ENCODE data around the gene VPS35.

- TF ChIP-seq POLR2AphosphoS5 (IDR thresholded peaks at IDR 0.05; ENCODE audit: low read depth, low read length) (no peak), CTCF (IDR thresholded peaks at IDR 0.05) (no peak)
These were observed 42.9 kb upstream of the VPS35 start for GRCh38 chr16:46731691-46732555.

Data from Panc1 (cell line).